Stimulated activated CD8-positive, alpha-beta memory T cell treated with anti-CD3 and anti-CD28 coated beads, Interleukin-4, amount 100 ng/mL, for 1 hour (primary cell): ENCODE measurements around the gene MB.

Source experiments
- DNase-seq, 2 donors: peaks; one replicate each; pipeline ENCODE4 v3.0.0-alpha.2; 2020; ENCODE audit warnings: low read depth in 2 of 2, low spot score in 1 of 2

The MB gene

GRCh38 chr22:35618427-35619223 lies 1.5 kb upstream of the MB start:
- DNase-seq: no peak

GRCh38 chr22:35616043-35616442 lies 1.1 kb downstream of the MB start:
- DNase-seq: no peak

- no peak for DNase-seq
Observed at GRCh38 chr22:35615156-35615555, 2.0 kb downstream of the MB start.

GRCh38 chr22:35614404-35614803 lies 2.7 kb downstream of the MB start:
- DNase-seq: no peak

GRCh38 chr22:35612903-35613302 lies 4.2 kb downstream of the MB start:
- DNase-seq: no peak

GRCh38 chr22:35611891-35612576 lies 5.1 kb downstream of the MB start:
- DNase-seq: no peak

- DNase-seq: no peak
Observed at GRCh38 chr22:35611200-35611890, 5.8 kb downstream of the MB start.

GRCh38 chr22:35610741-35611140 lies 6.4 kb downstream of the MB start:
- no peak for DNase-seq

GRCh38 chr22:35609761-35610160 lies 7.4 kb downstream of the MB start:
- DNase-seq: no peak

GRCh38 chr22:35609261-35609660 lies 7.9 kb downstream of the MB start:
- DNase-seq: no peak

GRCh38 chr22:35608088-35608487 lies 9.0 kb downstream of the MB start:
- DNase-seq: no peak

GRCh38 chr22:35606916-35607315 lies 10.2 kb downstream of the MB start:
- no peak for DNase-seq

- DNase-seq: no peak
Observed at GRCh38 chr22:35605851-35606481, 11.2 kb downstream of the MB start.

- no peak for DNase-seq
Observed at GRCh38 chr22:35605369-35605680, 11.8 kb downstream of the MB start.

- no peak for DNase-seq
Observed at GRCh38 chr22:35604621-35605368, 12.3 kb downstream of the MB start.

- no peak for DNase-seq
Observed at GRCh38 chr22:35601743-35602615, 15.2 kb downstream of the MB start.

- DNase-seq: no peak
Observed at GRCh38 chr22:35601013-35601580, 16.0 kb downstream of the MB start.

- no peak for DNase-seq
Observed at GRCh38 chr22:35600476-35600875, 16.7 kb downstream of the MB start.

- DNase-seq: no peak
Observed at GRCh38 chr22:35599364-35599763, 17.8 kb downstream of the MB start.

GRCh38 chr22:35598396-35598710 lies 18.8 kb downstream of the MB start:
- DNase-seq: no peak
